Measurements from ENCODE around the gene EIF4A2. TPM values are rescaled to one million over a fixed set of nuclear protein-coding genes. Genes with fewer than 3 reads are reported as not detected.

Gene EIF4A2
- total RNA-seq, 1 donor from 2014 or later = 292 TPM

- Histone ChIP-seq H3K27me3 (ENCODE audit: control insufficient read depth, insufficient read depth, low read length) (no peaks in the 10 kb centered on the region), H3K4me3 (ENCODE audit: low read depth, low read length) (no peak overlapping the region), H3K36me3 (ENCODE audit: control insufficient read depth, insufficient read depth, low read length) (no peaks in the 10 kb centered on the region)
- TF ChIP-seq CTCF (IDR thresholded peaks at IDR 0.05; ENCODE audit: insufficient read depth, low read length, poor library complexity, severe bottlenecking) = no peak
- no peak for DNase-seq (ENCODE audit: low read depth)
Observed at GRCh38 chr3:186751480-186751879, 31.9 kb upstream of the EIF4A2 start.

GRCh38 chr3:186754006-186754405 lies 29.4 kb upstream of the EIF4A2 start:
- Histone ChIP-seq H3K4me3 (ENCODE audit: low read depth, low read length) (no peak overlapping the region), H3K36me3 (ENCODE audit: control insufficient read depth, insufficient read depth, low read length) (no peaks in the 10 kb centered on the region), H3K27me3 (ENCODE audit: control insufficient read depth, insufficient read depth, low read length) (no peaks in the 10 kb centered on the region)
- DNase-seq (ENCODE audit: low read depth) = no peak
- TF ChIP-seq CTCF (IDR thresholded peaks at IDR 0.05; ENCODE audit: insufficient read depth, low read length, poor library complexity, severe bottlenecking) = no peak

GRCh38 chr3:186754871-186755270 lies 28.5 kb upstream of the EIF4A2 start:
- Histone ChIP-seq H3K36me3 (ENCODE audit: control insufficient read depth, insufficient read depth, low read length) (no peaks in the 10 kb centered on the region), H3K27me3 (ENCODE audit: control insufficient read depth, insufficient read depth, low read length) (no peaks in the 10 kb centered on the region), H3K4me3 (ENCODE audit: low read depth, low read length) (no peak overlapping the region)
- no peak for DNase-seq (ENCODE audit: low read depth)
- no peak for TF ChIP-seq CTCF (IDR thresholded peaks at IDR 0.05; ENCODE audit: insufficient read depth, low read length, poor library complexity, severe bottlenecking)

- TF ChIP-seq CTCF (IDR thresholded peaks at IDR 0.05; ENCODE audit: insufficient read depth, low read length, poor library complexity, severe bottlenecking) = no peak
- Histone ChIP-seq H3K27me3 (ENCODE audit: control insufficient read depth, insufficient read depth, low read length) (no peaks in the 10 kb centered on the region), H3K36me3 (ENCODE audit: control insufficient read depth, insufficient read depth, low read length) (no peaks in the 10 kb centered on the region), H3K4me3 (ENCODE audit: low read depth, low read length) (no peak overlapping the region)
- DNase-seq (ENCODE audit: low read depth) = no peak
Observed at GRCh38 chr3:186757214-186757613, 26.2 kb upstream of the EIF4A2 start.

GRCh38 chr3:186757686-186758220 lies 25.6 kb upstream of the EIF4A2 start:
- no peaks in the 10 kb centered on the region for H3K27me3 ChIP-seq (ENCODE audit: control insufficient read depth, insufficient read depth, low read length)
- no peak overlapping the region for H3K4me3 ChIP-seq (ENCODE audit: low read depth, low read length)
- no peak for TF ChIP-seq CTCF (IDR thresholded peaks at IDR 0.05; ENCODE audit: insufficient read depth, low read length, poor library complexity, severe bottlenecking)
- DNase-seq (ENCODE audit: low read depth) = no peak
- no peaks in the 10 kb centered on the region for H3K36me3 ChIP-seq (ENCODE audit: control insufficient read depth, insufficient read depth, low read length)

- H3K27me3 ChIP-seq (ENCODE audit: control insufficient read depth, insufficient read depth, low read length) = no peaks in the 10 kb centered on the region
- no peak overlapping the region for H3K4me3 ChIP-seq (ENCODE audit: low read depth, low read length)
- DNase-seq (ENCODE audit: low read depth) = no peak
- no peak for TF ChIP-seq CTCF (IDR thresholded peaks at IDR 0.05; ENCODE audit: insufficient read depth, low read length, poor library complexity, severe bottlenecking)
- H3K36me3 ChIP-seq (ENCODE audit: control insufficient read depth, insufficient read depth, low read length) = no peaks in the 10 kb centered on the region
Observed at GRCh38 chr3:186759231-186759930, 24.0 kb upstream of the EIF4A2 start.
